Measurements from ENCODE around the gene CDC42BPA. TPM values are rescaled to one million over a fixed set of nuclear protein-coding genes. Genes with fewer than 3 reads are reported as not detected.
A peak's percentile ranks its signal among the peaks of the same experiment; 100 is the strongest.

Gene CDC42BPA
- polyA plus RNA-seq, 2 of the 4 experiments (the other 2 are of a cell fraction): 11.4 to 28.4 TPM

DNA sequence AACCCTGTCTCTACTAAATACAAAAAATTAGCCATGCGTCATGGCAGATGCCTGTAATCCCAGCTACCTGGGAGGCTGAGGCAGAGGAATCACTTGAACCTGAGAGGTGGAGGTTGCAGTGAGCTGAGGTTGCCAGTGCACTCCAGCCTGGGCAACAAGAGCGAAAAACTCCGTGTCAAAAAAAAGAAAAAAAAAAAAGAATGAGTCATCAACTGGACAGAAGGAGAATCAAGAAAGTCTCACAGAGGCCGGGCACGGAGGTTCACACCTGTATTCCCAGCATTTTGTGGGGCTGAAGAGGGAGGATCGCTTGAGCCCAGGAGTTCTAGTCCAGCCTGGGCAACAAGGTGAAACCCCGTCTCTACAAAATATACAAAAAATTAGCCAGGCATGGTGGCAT lies 45.5 kb upstream of the CDC42BPA start:
- ChIA-PET CTCF (no interaction called here), POLR2A (no interaction called here)
- WGBS (ENCODE audit: missing lambda C conversion rate): 85% methylated on average over 7 of the region's 7 CpGs
- no peaks in the 10 kb centered on the region for H3K4me1 ChIP-seq
- DNase-seq (ENCODE audit: low read depth in 1 of 2, low spot score in 1 of 2) (no peak), FAIRE-seq (no peak), ATAC-seq (no peak)
- no peaks in the 10 kb centered on the region for H3K9me3 ChIP-seq
- H3K4me2 ChIP-seq: no peak overlapping the region
- no peak overlapping the region for H3K4me3 ChIP-seq
- TF ChIP-seq NR3C1 (IDR thresholded peaks at IDR 0.05) (no peak), FOSL2 (IDR thresholded peaks at IDR 0.05) (no peak), FOSL2 (CRISPR knock-in tag; IDR thresholded peaks at IDR 0.05) (peak; percentile 57)
- H3K27ac ChIP-seq: no peak overlapping the region

DNA sequence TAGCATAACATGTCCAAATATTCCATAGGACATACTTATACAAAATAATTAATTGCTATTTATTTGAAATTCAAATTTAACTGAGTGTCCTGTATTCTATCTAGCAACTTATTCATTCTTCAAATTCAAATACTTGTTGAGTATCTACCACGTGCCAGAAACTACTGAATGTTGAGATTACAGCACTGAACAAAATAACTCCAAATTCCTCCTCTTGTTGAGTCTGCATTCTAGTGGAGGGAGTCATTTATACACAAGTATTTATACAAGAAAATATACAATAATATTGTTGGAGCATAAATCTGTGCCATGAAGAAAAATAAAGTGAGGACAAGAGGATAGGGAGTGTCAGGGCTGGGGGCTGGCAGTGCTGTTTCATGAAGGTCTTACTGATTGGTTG lies 43.7 kb upstream of the CDC42BPA start:
- FAIRE-seq (no peak), DNase-seq (ENCODE audit: low read depth in 1 of 2, low spot score in 1 of 2) (no peak), ATAC-seq (no peak)
- no peak for TF ChIP-seq FOSL2 (IDR thresholded peaks at IDR 0.05)
- no peak for TF ChIP-seq FOSL2 (CRISPR knock-in tag; IDR thresholded peaks at IDR 0.05)
- TF ChIP-seq KDM5A (IDR thresholded peaks at IDR 0.05): no peak
- TF ChIP-seq, protein P1, sequence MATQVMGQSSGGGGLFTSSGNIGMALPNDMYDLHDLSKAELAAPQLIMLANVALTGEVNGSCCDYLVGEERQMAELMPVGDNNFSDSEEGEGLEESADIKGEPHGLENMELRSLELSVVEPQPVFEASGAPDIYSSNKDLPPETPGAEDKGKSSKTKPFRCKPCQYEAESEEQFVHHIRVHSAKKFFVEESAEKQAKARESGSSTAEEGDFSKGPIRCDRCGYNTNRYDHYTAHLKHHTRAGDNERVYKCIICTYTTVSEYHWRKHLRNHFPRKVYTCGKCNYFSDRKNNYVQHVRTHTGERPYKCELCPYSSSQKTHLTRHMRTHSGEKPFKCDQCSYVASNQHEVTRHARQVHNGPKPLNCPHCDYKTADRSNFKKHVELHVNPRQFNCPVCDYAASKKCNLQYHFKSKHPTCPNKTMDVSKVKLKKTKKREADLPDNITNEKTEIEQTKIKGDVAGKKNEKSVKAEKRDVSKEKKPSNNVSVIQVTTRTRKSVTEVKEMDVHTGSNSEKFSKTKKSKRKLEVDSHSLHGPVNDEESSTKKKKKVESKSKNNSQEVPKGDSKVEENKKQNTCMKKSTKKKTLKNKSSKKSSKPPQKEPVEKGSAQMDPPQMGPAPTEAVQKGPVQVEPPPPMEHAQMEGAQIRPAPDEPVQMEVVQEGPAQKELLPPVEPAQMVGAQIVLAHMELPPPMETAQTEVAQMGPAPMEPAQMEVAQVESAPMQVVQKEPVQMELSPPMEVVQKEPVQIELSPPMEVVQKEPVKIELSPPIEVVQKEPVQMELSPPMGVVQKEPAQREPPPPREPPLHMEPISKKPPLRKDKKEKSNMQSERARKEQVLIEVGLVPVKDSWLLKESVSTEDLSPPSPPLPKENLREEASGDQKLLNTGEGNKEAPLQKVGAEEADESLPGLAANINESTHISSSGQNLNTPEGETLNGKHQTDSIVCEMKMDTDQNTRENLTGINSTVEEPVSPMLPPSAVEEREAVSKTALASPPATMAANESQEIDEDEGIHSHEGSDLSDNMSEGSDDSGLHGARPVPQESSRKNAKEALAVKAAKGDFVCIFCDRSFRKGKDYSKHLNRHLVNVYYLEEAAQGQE (IDR thresholded peaks at IDR 0.05): no peak
- TF ChIP-seq, protein P2, sequence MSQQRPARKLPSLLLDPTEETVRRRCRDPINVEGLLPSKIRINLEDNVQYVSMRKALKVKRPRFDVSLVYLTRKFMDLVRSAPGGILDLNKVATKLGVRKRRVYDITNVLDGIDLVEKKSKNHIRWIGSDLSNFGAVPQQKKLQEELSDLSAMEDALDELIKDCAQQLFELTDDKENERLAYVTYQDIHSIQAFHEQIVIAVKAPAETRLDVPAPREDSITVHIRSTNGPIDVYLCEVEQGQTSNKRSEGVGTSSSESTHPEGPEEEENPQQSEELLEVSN (IDR thresholded peaks at IDR 0.05; ENCODE audit: borderline replicate concordance, low read depth): no peak
- TF ChIP-seq FOXS1 (CRISPR knock-in tag; IDR thresholded peaks at IDR 0.05): no peak
- ChIA-PET CTCF (no interaction called here), POLR2A (no interaction called here)
- H3K9me3 ChIP-seq: no peaks in the 10 kb centered on the region
- H3K4me1 ChIP-seq: peaks cover 11% of the 10 kb centered on the region
- no peak overlapping the region for H3K4me2 ChIP-seq
- 0 out of 6 replicates have a peak overlapping the region, but pooled peaks of 1 of the 2 experiments have one; percentile 10 for H3K27ac ChIP-seq
- 68% methylated on average over 1 of the region's 1 CpG for WGBS (ENCODE audit: missing lambda C conversion rate)
- no peak overlapping the region for H3K4me3 ChIP-seq

DNA sequence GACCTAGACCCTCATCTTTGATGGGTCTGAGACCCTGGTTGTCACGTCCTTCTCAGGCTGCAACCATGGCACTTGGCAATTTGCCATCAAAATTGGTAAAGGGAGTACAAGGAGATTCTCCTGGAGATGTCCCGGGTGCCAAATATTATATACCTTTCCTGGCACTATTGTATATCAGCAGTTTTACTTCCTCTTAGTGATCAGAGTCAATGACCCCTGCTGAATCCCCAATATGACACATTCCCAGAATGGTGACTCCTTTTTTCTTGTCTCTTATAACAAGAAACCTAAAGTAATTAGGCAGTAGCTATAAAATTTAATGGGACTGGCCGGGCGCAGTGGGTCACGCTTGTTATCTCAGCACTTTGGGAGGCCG lies 39.6 kb upstream of the CDC42BPA start:
- ChIA-PET CTCF (interaction anchor here (0.6 to 2.3 kb wide), 3 partner anchors 10 to 47 kb away, joined by 3 to 14 read pairs (median 4); no protein-coding TSS in a partner anchor), POLR2A (interaction anchor here (0.6 to 1.6 kb wide), 2 partner anchors 39 to 419 kb away, joined by 4 to 14 read pairs; no protein-coding TSS in a partner anchor)
- WGBS (ENCODE audit: missing lambda C conversion rate): 83% methylated on average over 6 of the region's 6 CpGs
- Histone ChIP-seq H3K9me3 (no peaks in the 10 kb centered on the region), H3K4me2 (peak overlapping the region; percentile 71), H3K4me1 (peaks cover 24% of the 10 kb centered on the region), H3K27ac (peak overlapping the region; percentile 86 to 92), H3K4me3 (no peak overlapping the region)
- ATAC-seq: 0 out of 6 replicates have a peak, but pooled peaks of 1 of the 2 experiments have one; percentile 2
- DNase-seq (ENCODE audit: low read depth in 1 of 2, low spot score in 1 of 2): no peak
- no peak for TF ChIP-seq ZNF302 (CRISPR knock-in tag; IDR thresholded peaks at IDR 0.05)
- no peak for FAIRE-seq

DNA sequence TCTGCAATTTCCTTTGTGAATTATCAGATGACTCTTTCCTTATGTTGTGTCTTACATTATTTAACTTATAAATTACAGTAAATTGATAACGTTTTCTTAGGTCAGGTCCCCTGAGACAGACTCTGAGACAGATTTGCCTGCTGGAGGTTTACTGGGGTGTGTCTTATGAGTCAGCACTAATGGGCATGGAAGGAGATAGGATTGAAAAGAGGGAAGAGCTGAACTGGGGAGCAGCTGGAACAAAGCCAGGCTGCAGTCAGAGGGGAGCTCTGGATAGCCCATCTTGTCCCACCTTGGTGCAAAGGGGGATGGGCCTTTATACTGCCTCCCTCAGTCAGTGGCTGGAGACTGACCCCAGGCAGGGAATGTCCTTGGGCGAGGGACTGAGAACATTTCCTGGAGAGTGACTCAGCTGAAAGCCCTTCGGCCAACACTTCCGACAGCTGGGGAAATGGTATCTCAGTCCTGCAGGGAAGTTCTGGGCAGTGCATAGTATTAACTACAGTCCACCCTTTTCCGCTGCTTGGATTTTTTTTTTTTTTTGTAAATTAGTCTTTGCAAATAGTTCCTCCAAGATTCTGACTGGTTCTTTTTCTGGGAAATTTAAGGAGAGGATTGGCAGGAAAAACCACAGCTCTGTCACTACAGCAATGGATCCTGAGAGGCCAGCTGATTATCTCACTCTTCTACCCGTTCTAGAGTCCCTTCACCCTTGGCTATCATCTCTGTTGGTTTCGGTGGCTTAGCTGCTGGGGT lies 39.1 kb upstream of the CDC42BPA start:
- DNase-seq (ENCODE audit: low read depth in 1 of 2, low spot score in 1 of 2): peak; percentile 87 to 91
- Histone ChIP-seq H3K4me2 (peak overlapping the region; percentile 71), H3K4me3 (0 out of 3 replicates have a peak overlapping the region, but pooled peaks have one; percentile 0), H3K27ac (peak overlapping the region; percentile 86 to 92), H3K9me3 (no peaks in the 10 kb centered on the region), H3K4me1 (peaks cover 24% of the 10 kb centered on the region)
- ChIA-PET POLR2A (interaction anchor here (1.4 to 1.6 kb wide), 2 partner anchors 38 to 74 kb away, joined by 3 to 14 read pairs; no protein-coding TSS in a partner anchor), CTCF (interaction anchor here (0.6 to 2.3 kb wide), 3 partner anchors 10 to 47 kb away, joined by 3 to 14 read pairs (median 4); no protein-coding TSS in a partner anchor)
- no peak for FAIRE-seq
- ATAC-seq: peak; percentile 95
- 6% methylated on average over 7 of the region's 7 CpGs for WGBS (ENCODE audit: missing lambda C conversion rate)
- TF ChIP-seq HOXB13 (CRISPR knock-in tag; IDR thresholded peaks at IDR 0.05; ENCODE audit: low read depth): 0 out of 2 replicates have a peak, but pooled peaks have one; percentile 48
- TF ChIP-seq RAD21 (conservative IDR thresholded peaks at IDR 0.05 in 1 of 2, IDR thresholded peaks at IDR 0.05 in 1 of 2): peak in 1 of 2 experiments; percentile 38; a peak in 3 of 5 replicates
- TF ChIP-seq ZFP36 (IDR thresholded peaks at IDR 0.05; ENCODE audit: borderline replicate concordance, partially characterized antibody): no peak
- no peak for TF ChIP-seq CHD4 (IDR thresholded peaks at IDR 0.05; ENCODE audit: borderline replicate concordance)
- peak; percentile 82 for TF ChIP-seq JUNB (IDR thresholded peaks at IDR 0.05)
- 0 out of 2 replicates have a peak, but pooled peaks have one; percentile 60 for TF ChIP-seq GATA3 (IDR thresholded peaks at IDR 0.05; ENCODE audit: borderline replicate concordance)
- TF ChIP-seq HDAC2 (IDR thresholded peaks at IDR 0.05): no peak
- TF ChIP-seq ZSCAN20 (CRISPR knock-in tag; IDR thresholded peaks at IDR 0.05): peak; percentile 39; the same call in 1 of the 2 replicates
- TF ChIP-seq HOXB5 (CRISPR knock-in tag; IDR thresholded peaks at IDR 0.05): peak; percentile 39; the same call in 1 of the 2 replicates
- TF ChIP-seq RCOR1 (IDR thresholded peaks at IDR 0.05; ENCODE audit: low read depth, low read length): no peak
- TF ChIP-seq, protein P3, sequence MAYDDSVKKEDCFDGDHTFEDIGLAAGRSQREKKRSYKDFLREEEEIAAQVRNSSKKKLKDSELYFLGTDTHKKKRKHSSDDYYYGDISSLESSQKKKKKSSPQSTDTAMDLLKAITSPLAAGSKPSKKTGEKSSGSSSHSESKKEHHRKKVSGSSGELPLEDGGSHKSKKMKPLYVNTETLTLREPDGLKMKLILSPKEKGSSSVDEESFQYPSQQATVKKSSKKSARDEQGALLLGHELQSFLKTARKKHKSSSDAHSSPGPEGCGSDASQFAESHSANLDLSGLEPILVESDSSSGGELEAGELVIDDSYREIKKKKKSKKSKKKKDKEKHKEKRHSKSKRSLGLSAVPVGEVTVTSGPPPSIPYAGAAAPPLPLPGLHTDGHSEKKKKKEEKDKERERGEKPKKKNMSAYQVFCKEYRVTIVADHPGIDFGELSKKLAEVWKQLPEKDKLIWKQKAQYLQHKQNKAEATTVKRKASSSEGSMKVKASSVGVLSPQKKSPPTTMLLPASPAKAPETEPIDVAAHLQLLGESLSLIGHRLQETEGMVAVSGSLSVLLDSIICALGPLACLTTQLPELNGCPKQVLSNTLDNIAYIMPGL (CRISPR knock-in tag; IDR thresholded peaks at IDR 0.05; ENCODE audit: borderline replicate concordance): no peak
- TF ChIP-seq JUN (IDR thresholded peaks at IDR 0.05): peak in 1 of 2 experiments; percentile 69; a peak in 2 of 5 replicates
- TF ChIP-seq, protein P2 (IDR thresholded peaks at IDR 0.05; ENCODE audit: borderline replicate concordance, low read depth): no peak
- TF ChIP-seq RARB (CRISPR knock-in tag; IDR thresholded peaks at IDR 0.05): peak; percentile 17; the same call in 1 of the 2 replicates
- TF ChIP-seq KDM1A (IDR thresholded peaks at IDR 0.05; ENCODE audit: low read depth): no peak
